Smooth muscle cell (in vitro differentiated cells): ENCODE measurements around the gene ACKR2. TPM values are rescaled to one million over a fixed set of nuclear protein-coding genes. Genes with fewer than 3 reads are reported as not detected.
A peak's percentile ranks its signal among the peaks of the same experiment; 100 is the strongest.

Experiments
- DNase-seq: peaks from one replicate; lab custom pipeline; 2025; ENCODE audit not compliant: unreplicated experiment; lab: John Stamatoyannopoulos, UW
- H2AFZ ChIP-seq: fragments of 200-600 bp; sonication (generic); 2 replicates; pipeline ENCODE4 v1.6.0; 2016; ENCODE audit warnings: antibody characterized with exemption, low read depth, mild to moderate bottlenecking
- H3F3A ChIP-seq: fragments of 200-600 bp; sonication (generic); 2 replicates; pipeline ENCODE4 v1.6.0; 2017; ENCODE audit warnings: antibody characterized with exemption, low read depth
- H3K27ac ChIP-seq: fragments of 200-600 bp; sonication (generic); 2 replicates; pipeline ENCODE4 v1.5.1; 2016; ENCODE audit warnings: low read depth, mild to moderate bottlenecking
- H3K27me3 ChIP-seq: fragments of 200-600 bp; sonication (generic); 2 replicates; pipeline ENCODE4 v1.6.1; 2016; ENCODE audit warnings: low read depth, mild to moderate bottlenecking
- H3K36me3 ChIP-seq: fragments of 200-600 bp; sonication (generic); 2 replicates; pipeline ENCODE4 v1.5.1; 2016; ENCODE audit warnings: low read depth
- H3K4me1 ChIP-seq: fragments of 200-600 bp; sonication (generic); 2 replicates; pipeline ENCODE4 v1.5.1; 2016; ENCODE audit warnings: low read depth
- H3K4me2 ChIP-seq: fragments of 200-600 bp; sonication (generic); 2 replicates; pipeline ENCODE4 v1.6.0; 2016; ENCODE audit warnings: mild to moderate bottlenecking
- H3K4me3 ChIP-seq: fragments of 200-600 bp; sonication (generic); 2 replicates; pipeline ENCODE4 v1.5.1; 2016; ENCODE audit warnings: mild to moderate bottlenecking
- H3K79me2 ChIP-seq: fragments of 200-600 bp; sonication (generic); 2 replicates; pipeline ENCODE4 v1.6.0; 2016; ENCODE audit warnings: low read depth, mild to moderate bottlenecking
- H3K9ac ChIP-seq: fragments of 200-600 bp; sonication (generic); 2 replicates; pipeline ENCODE4 v1.6.0; 2016; ENCODE audit warnings: low read depth
- H3K9me3 ChIP-seq: fragments of 200-600 bp; sonication (generic); replicated peaks from 2 replicates; pipeline ENCODE4 v1.5.1; 2016; ENCODE audit warnings: low read depth
- H4K20me1 ChIP-seq: fragments of 200-600 bp; sonication (generic); 2 replicates; pipeline ENCODE4 v1.6.0; 2016; ENCODE audit warnings: low read depth
- WGBS: methylation state at CpG from one replicate; pipeline ENCODE4 v1.1.7; 2016; ENCODE audit warnings: low lambda C conversion rate; 5-methylcytosine and 5-hydroxymethylcytosine counted together
- polyA plus RNA-seq: library from polyadenylated mRNA; unstranded; fragments of >200 nt; fragmentation: Nextera tagmentation; extraction: Ambion mirVana; gene quantifications from 2 replicates; pipeline ENCODE4 v1.2.1, GENCODE V29; 2016
- total RNA-seq: library from RNA; depleted of rRNA; stranded (reverse); fragments of >200 nt; gene quantifications from 2 replicates; pipeline ENCODE4 v1.2.3, GENCODE V29; 2014
- TF ChIP-seq, protein P1 (sequence below): fragments of 200-600 bp; sonication (generic); IDR thresholded peaks from 2 replicates; pipeline ENCODE4 v1.5.1; 2017; ENCODE audit warnings: borderline replicate concordance, mild to moderate bottlenecking, antibody characterized with exemption; ENCODE audit not compliant: insufficient read depth, poor library complexity, severe bottlenecking

Gene ACKR2
- total and polyA plus RNA-seq, 2 experiments from 2014 or later = 1.1 to 17.2 TPM

DNA sequence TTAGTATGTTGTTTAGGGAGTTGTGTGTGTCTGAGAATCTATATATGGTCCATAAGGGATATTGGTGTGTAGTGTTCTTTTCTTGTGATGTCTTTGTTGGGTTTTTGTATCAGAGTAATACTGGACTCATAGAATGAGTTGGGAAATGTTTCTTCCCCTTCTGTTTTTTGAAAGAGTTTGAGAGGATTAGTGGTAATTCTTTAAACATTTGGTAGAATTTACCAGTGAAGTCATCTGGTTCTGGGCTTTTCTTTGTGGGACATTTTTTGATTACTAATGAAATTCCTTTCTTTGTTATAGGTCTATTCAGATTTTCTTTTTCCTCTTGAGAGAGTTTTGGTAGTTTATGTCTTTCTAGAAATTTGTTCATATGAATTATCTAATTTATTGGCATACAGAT, 16.9 kb downstream of the ACKR2 start:
- H3K4me2 ChIP-seq = peak overlapping the region; percentile 64
- no peaks in the 10 kb centered on the region for H3K79me2 ChIP-seq
- no peak overlapping the region for H2AFZ ChIP-seq
- H3K9ac ChIP-seq = peak overlapping the region; percentile 53
- H3K27me3 ChIP-seq = no peaks in the 10 kb centered on the region
- no peaks in the 10 kb centered on the region for H3K9me3 ChIP-seq
- DNase-seq = no peak
- no peaks in the 10 kb centered on the region for H3K36me3 ChIP-seq
- peaks cover 29% of the 10 kb centered on the region for H3K4me1 ChIP-seq
- peaks cover 5% of the 10 kb centered on the region for H3F3A ChIP-seq
- H4K20me1 ChIP-seq = no peaks in the 10 kb centered on the region
- H3K27ac ChIP-seq = peak overlapping the region; percentile 85
- TF ChIP-seq, protein P1, sequence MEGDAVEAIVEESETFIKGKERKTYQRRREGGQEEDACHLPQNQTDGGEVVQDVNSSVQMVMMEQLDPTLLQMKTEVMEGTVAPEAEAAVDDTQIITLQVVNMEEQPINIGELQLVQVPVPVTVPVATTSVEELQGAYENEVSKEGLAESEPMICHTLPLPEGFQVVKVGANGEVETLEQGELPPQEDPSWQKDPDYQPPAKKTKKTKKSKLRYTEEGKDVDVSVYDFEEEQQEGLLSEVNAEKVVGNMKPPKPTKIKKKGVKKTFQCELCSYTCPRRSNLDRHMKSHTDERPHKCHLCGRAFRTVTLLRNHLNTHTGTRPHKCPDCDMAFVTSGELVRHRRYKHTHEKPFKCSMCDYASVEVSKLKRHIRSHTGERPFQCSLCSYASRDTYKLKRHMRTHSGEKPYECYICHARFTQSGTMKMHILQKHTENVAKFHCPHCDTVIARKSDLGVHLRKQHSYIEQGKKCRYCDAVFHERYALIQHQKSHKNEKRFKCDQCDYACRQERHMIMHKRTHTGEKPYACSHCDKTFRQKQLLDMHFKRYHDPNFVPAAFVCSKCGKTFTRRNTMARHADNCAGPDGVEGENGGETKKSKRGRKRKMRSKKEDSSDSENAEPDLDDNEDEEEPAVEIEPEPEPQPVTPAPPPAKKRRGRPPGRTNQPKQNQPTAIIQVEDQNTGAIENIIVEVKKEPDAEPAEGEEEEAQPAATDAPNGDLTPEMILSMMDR = no peak
- H3K4me3 ChIP-seq = no peak overlapping the region

DNA sequence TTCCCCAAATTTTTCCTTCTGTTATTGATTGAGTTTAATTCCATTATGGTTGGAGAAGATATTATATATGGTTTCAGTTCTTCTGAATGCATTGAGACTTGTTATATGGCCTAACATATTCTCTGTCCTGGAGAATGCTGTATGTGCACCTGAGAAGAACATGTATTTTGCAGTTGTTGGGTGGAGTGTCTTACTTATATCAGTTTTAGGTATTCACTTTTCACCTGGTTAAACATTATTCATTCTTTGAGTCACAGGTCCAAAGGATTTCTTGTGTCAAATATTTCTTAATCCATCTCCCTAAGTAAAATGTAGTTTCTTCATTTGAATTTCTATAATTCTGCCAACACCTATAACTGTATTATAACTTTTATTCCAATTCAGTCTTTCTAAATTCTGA, 17.8 kb downstream of the ACKR2 start:
- DNase-seq = no peak
- peak overlapping the region; percentile 85 for H3K27ac ChIP-seq
- H3K4me2 ChIP-seq = peak overlapping the region; percentile 64
- H3K9me3 ChIP-seq = no peaks in the 10 kb centered on the region
- no peak overlapping the region for H3K4me3 ChIP-seq
- H3F3A ChIP-seq = peaks cover 5% of the 10 kb centered on the region
- H4K20me1 ChIP-seq = no peaks in the 10 kb centered on the region
- peaks cover 29% of the 10 kb centered on the region for H3K4me1 ChIP-seq
- H2AFZ ChIP-seq = no peak overlapping the region
- TF ChIP-seq, protein P1 = no peak
- H3K27me3 ChIP-seq = no peaks in the 10 kb centered on the region
- peak overlapping the region; percentile 53 for H3K9ac ChIP-seq
- no peaks in the 10 kb centered on the region for H3K79me2 ChIP-seq
- H3K36me3 ChIP-seq = no peaks in the 10 kb centered on the region

DNA sequence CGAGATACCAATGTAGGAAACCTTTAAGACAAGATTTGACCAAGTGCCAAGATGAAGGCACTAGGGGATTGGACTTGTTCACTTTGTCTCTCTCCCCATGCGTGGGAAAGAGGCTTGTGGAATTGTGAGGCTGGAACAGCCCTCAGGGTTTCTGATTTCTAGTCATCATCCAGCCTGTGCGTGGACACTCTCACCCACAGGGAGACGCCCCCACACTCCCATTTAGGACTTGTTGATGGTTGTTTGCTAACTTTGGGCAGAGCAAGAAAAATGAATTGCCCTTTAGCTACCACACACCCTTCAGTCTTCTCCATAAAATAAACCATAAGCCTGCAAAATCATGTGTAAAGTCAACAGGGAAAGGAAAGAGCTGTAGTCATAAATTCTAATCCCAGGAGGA, 18.4 kb downstream of the ACKR2 start:
- Histone ChIP-seq H3K4me2 (peak overlapping the region; percentile 41), H3F3A (peaks cover 5% of the 10 kb centered on the region), H3K79me2 (no peaks in the 10 kb centered on the region), H2AFZ (no peak overlapping the region), H3K36me3 (no peaks in the 10 kb centered on the region), H3K4me1 (peaks cover 29% of the 10 kb centered on the region), H3K27me3 (no peaks in the 10 kb centered on the region), H4K20me1 (no peaks in the 10 kb centered on the region), H3K27ac (peak overlapping the region; percentile 85), H3K9me3 (no peaks in the 10 kb centered on the region), H3K9ac (no peak overlapping the region), H3K4me3 (no peak overlapping the region)
- TF ChIP-seq, protein P1 = no peak
- 46% methylated on average over 4 of the region's 4 CpGs for WGBS
- no peak for DNase-seq

DNA sequence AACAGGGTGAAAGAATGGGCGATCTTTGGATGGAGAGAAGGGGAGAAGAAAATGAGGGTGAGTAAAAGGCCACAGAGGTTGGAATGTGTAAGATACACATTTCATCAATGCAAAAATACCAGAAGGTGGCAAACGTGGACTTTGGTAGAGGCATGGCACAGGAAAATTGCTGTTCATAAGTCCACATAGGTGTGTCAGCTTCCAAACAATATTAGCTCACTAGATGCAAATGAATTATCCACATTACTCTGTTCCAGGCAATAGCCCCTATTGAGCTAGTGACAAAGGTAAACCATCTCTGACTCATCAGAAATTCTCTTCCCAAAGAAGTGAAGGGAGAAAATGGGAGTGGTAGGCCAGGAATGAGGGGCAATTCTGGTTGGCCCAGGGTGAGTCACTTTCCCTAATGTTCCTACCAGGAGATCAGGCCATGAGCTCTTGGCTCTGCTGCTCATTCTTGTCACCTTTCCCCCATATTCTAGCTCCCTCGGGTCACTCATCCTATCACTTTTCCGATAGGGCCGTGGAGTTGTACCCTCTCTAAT, 19.9 kb downstream of the ACKR2 start:
- Histone ChIP-seq H3F3A (peaks cover 5% of the 10 kb centered on the region), H3K27ac (peak overlapping the region; percentile 51), H3K9ac (no peak overlapping the region), H3K4me3 (no peak overlapping the region), H4K20me1 (no peaks in the 10 kb centered on the region), H3K79me2 (no peaks in the 10 kb centered on the region), H3K9me3 (no peaks in the 10 kb centered on the region), H3K4me2 (no peak overlapping the region), H3K4me1 (peaks cover 20% of the 10 kb centered on the region), H3K36me3 (no peaks in the 10 kb centered on the region), H2AFZ (no peak overlapping the region), H3K27me3 (no peaks in the 10 kb centered on the region)
- TF ChIP-seq, protein P1 = no peak
- 64% methylated on average over 5 of the region's 5 CpGs for WGBS
- no peak for DNase-seq
